Renal pelvis (tissue), 12 donors: Measurements from ENCODE around the gene SYF2. TPM values are rescaled to one million over a fixed set of nuclear protein-coding genes. Genes with fewer than 3 reads are reported as not detected.
"Not testable (repeated sequence)": the region's sequence is repeated elsewhere in the genome, so short reads cannot be mapped to it uniquely, and the experiment has no call there.

Source experiments
- DNase-seq: peaks from one replicate; pipeline ENCODE4 v3.0.0-alpha.2; 2013
- long read RNA-seq, 16 experiments: transcript quantifications; one replicate each; lab custom pipeline, GENCODE V29; 2026
- polyA plus RNA-seq, 3 donors: library from polyadenylated mRNA; unstranded; fragments of 120-200 nt; gene quantifications; one replicate each; pipeline ENCODE4 v1.2.1, GENCODE V29; 2013; ENCODE audit not compliant: insufficient read length in 3 of 3

The SYF2 gene
- 100 to 1,000 TPM in 1 of 3 donors, 10 to 100 TPM in 2; 95.4 to 110 (median 95.7) TPM for polyA plus RNA-seq
- long read RNA-seq, donor 1, transcript SYF2-201 (7 exons, 1,345 nt): major isoform, 56 of 95 reads
- long read RNA-seq, donor 1, partial matches to known transcripts: 34 of 95 reads
- long read RNA-seq, donor 1, other reads (novel, unspliced or antisense): 0 of 95 reads
- long read RNA-seq, donor 2, transcript SYF2-201 (7 exons, 1,345 nt): major isoform, 67 of 96 reads
- long read RNA-seq, donor 2, partial matches to known transcripts: 26 of 96 reads
- long read RNA-seq, donor 2, other reads (novel, unspliced or antisense): 0 of 96 reads
- long read RNA-seq, donor 3, transcript SYF2-201 (7 exons, 1,345 nt): major isoform, 54 of 112 reads
- long read RNA-seq, donor 3, partial matches to known transcripts: 51 of 112 reads
- long read RNA-seq, donor 3, other reads (novel, unspliced or antisense): 0 of 112 reads
- long read RNA-seq, donor 4, transcript SYF2-201 (7 exons, 1,345 nt): major isoform, 62 of 109 reads
- long read RNA-seq, donor 4, partial matches to known transcripts: 43 of 109 reads
- long read RNA-seq, donor 4, other reads (novel, unspliced or antisense): 0 of 109 reads
- long read RNA-seq, donor 5, transcript SYF2-201 (7 exons, 1,345 nt): major isoform, 24 of 55 reads
- long read RNA-seq, donor 5, partial matches to known transcripts: 27 of 55 reads
- long read RNA-seq, donor 5, other reads (novel, unspliced or antisense): 0 of 55 reads
- long read RNA-seq, donor 6, transcript SYF2-201 (7 exons, 1,345 nt): major isoform, 60 of 93 reads
- long read RNA-seq, donor 6, partial matches to known transcripts: 31 of 93 reads
- long read RNA-seq, donor 6, other reads (novel, unspliced or antisense): 0 of 93 reads
- long read RNA-seq, donor 7, transcript SYF2-203 (2 exons, 438 nt): minor isoform, 8 of 124 reads
- long read RNA-seq, donor 7, transcript SYF2-201 (7 exons, 1,345 nt): major isoform, 47 of 124 reads
- long read RNA-seq, donor 7, partial matches to known transcripts: 67 of 124 reads
- long read RNA-seq, donor 7, other reads (novel, unspliced or antisense): 0 of 124 reads
- long read RNA-seq, donor 8, transcript SYF2-201 (7 exons, 1,345 nt): major isoform, 38 of 54 reads
- long read RNA-seq, donor 8, partial matches to known transcripts: 15 of 54 reads
- long read RNA-seq, donor 8, other reads (novel, unspliced or antisense): 0 of 54 reads
- long read RNA-seq, donor 9, transcript SYF2-201 (7 exons, 1,345 nt): major isoform, 75 of 138 reads
- long read RNA-seq, donor 9, partial matches to known transcripts: 58 of 138 reads
- long read RNA-seq, donor 9, other reads (novel, unspliced or antisense): 0 of 138 reads
- long read RNA-seq, donor 10, transcript SYF2-201 (7 exons, 1,345 nt): major isoform, 54 of 103 reads
- long read RNA-seq, donor 10, partial matches to known transcripts: 44 of 103 reads
- long read RNA-seq, donor 10, other reads (novel, unspliced or antisense): 0 of 103 reads
- long read RNA-seq, donor 11, transcript SYF2-201 (7 exons, 1,345 nt): major isoform, 32 of 65 reads
- long read RNA-seq, donor 11, partial matches to known transcripts: 32 of 65 reads
- long read RNA-seq, donor 11, other reads (novel, unspliced or antisense): 0 of 65 reads
- long read RNA-seq, donor 12, transcript SYF2-201 (7 exons, 1,345 nt): major isoform, 75 of 112 reads
- long read RNA-seq, donor 12, partial matches to known transcripts: 32 of 112 reads
- long read RNA-seq, donor 12, other reads (novel, unspliced or antisense): 0 of 112 reads
- long read RNA-seq, donor 13, transcript SYF2-201 (7 exons, 1,345 nt): major isoform, 31 of 80 reads
- long read RNA-seq, donor 13, partial matches to known transcripts: 47 of 80 reads
- long read RNA-seq, donor 13, other reads (novel, unspliced or antisense): 0 of 80 reads
- long read RNA-seq, donor 14: 0 reads
- long read RNA-seq, donor 15, transcript SYF2-201 (7 exons, 1,345 nt): major isoform, 63 of 113 reads
- long read RNA-seq, donor 15, partial matches to known transcripts: 45 of 113 reads
- long read RNA-seq, donor 15, other reads (novel, unspliced or antisense): 0 of 113 reads
- long read RNA-seq, donor 16, transcript SYF2-201 (7 exons, 1,345 nt): major isoform, 61 of 122 reads
- long read RNA-seq, donor 16, partial matches to known transcripts: 55 of 122 reads
- long read RNA-seq, donor 16, other reads (novel, unspliced or antisense): 0 of 122 reads

- peak; percentile 97 for DNase-seq
These were observed at the start of gene SYF2 for GRCh38 chr1:25232027-25232865. Gene SYF2, minus strand, starts transcription at chr1:25232502. Its CDS starts 35 bp downstream, at chr1:25232467.

DNA sequence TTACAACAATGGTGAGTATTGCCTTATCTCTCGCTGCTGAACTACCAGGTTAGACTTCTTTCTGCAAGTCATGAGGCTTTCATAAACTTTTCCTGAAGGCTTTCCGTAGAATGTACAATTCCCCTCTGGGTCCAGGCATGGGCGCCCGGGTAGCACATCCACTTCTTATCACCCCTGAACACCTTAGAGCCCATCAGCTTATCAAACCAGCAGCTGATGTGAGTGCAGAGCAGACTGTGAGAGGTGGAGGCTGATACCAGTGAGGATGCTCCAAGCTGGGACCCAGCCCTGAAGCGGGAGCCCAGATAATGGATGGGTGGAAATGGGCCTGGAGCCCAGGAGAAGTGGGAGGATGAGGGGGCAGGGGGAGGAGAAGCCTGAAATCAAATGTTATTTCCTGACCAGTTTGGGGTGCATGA lies 47.4 kb upstream of the SYF2 start:
- not testable (repeated sequence) for DNase-seq

GRCh38 chr1:25278790-25279189 lies 46.5 kb upstream of the SYF2 start:
- DNase-seq: not testable (repeated sequence)

DNA sequence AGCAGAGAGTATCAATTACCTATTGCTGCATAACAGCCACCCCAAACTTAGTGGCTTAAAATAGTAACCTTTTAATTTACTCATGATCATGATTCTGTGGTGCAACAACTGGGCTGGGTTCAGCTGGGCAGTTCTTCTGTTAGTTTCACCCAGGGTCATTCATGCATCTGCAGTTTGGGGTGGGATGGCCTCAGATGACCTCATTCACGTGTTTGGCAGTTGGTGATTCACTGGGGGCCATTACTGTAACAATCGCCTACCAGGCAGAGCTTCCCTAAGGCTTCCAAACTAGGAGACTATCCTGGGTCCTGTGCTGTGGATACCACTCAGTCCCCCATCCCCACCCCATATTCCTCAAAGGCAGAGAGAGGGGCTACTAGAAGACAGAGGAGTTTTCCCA lies 46.1 kb upstream of the SYF2 start:
- not testable (repeated sequence) for DNase-seq

- DNase-seq: not testable (repeated sequence)
These were observed 45.0 kb upstream of the SYF2 start for GRCh38 chr1:25277295-25277694.

DNA sequence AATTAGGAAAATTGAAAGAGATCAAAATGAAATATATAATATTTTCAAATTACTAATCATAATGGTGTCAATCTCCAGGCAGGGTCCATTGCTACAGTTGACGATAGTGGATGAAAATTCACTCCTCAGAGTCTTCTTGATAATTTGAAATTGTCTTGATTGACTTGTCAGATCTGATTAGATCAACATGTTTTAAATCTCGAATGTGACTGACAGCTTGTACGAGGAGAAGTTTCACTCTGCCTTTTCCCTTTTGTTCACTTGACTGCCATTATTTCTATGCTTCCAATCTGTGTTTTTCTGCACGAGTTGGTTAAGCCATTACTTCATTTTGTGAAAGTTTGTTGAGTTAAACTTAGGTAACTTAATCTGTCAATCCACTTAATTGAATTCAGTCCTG lies 43.3 kb upstream of the SYF2 start:
- DNase-seq: not testable (repeated sequence)

DNA sequence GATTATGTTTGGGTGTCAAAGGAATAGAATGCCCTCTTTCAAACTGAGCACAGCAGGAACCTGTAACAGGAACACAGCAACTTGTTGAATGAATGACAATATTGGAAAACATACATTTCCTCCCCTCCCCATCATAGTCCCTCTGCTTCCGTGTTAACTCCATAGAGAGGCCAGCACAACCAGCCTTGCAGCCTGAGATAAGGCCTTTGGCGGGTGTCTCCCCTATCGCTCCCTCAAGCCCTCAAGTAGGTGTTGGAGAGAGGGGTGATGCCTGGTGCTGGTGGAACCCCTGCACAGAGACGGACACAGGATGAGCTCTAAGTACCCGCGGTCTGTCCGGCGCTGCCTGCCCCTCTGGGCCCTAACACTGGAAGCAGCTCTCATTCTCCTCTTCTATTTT lies 39.9 kb upstream of the SYF2 start, which contains the start of gene RHD:
RHD (plus strand) TSS at position 272 of the 400 bp plus-strand sequence; CDS start at position 311, 39 bp downstream.
- not testable (repeated sequence) for DNase-seq

DNA sequence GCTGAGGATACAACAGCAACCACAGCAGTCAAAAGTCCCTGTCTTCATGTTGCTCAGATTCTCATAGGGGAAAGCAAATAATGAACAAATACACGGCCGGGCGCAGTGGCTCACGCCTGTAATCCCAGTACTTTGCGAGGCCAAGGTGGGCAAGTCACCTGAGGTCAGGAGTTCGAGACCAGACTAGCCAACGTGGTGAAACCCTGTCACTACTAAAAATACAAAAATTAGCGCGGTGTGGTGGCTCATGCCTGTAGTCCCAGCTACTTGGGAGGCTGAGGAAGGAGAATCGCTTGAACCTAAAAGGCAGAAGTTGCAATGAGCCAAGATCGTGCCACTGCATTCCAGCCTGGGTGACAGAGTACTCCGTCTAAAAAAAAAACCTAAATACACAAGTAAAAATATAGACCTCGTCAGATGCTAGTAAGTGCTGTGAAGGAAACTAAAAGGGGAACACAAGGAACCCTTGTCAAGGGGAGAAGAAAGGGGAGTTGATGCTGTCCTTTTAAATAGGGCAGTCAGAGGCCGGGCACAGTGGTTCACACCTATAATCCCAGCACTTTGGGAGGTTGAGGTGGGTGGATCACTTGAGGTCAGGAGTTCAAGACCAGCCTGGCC lies 36.0 kb upstream of the SYF2 start:
- DNase-seq: not testable (repeated sequence)

- DNase-seq: not testable (repeated sequence)
These were observed 35.2 kb upstream of the SYF2 start for GRCh38 chr1:25267288-25268142.

DNA sequence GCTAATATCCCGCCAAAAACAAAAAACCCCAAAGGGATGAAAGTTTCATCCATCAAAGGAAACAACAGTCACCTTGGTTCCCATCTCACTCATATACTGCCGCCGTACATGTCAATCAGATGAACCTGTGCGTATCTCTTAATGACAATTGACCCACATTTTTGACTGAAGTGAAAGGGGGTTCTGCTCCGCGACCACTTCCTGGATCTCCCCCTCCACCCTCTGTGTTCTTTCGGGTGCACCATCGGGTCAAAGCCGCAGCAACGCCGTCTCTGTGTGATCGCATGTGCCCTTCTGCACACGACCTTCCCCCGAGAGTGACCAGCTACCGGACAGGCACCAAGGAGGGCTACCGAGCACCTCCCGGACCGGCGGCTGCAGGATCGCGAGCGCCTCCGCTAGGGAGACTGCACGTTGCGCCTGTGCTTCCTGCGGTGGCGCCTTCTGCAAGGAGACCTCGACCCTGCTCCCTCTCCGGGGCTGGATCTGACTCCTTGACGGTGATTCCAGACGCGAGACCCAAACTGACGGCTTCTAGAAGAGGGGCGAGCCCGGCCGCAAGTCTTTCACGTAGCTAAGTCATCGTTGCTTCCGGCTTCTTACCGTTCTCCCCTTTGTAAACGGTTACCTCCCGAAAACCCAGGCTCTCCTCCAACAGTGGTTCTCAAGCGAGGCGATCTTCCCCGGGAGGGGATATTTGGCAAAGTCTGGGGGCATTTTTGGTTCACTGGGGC lies 34.4 kb upstream of the SYF2 start:
- not testable (repeated sequence) for DNase-seq

- DNase-seq: not testable (repeated sequence)
These were observed 28.0 kb upstream of the SYF2 start for GRCh38 chr1:25260336-25260735.

DNA sequence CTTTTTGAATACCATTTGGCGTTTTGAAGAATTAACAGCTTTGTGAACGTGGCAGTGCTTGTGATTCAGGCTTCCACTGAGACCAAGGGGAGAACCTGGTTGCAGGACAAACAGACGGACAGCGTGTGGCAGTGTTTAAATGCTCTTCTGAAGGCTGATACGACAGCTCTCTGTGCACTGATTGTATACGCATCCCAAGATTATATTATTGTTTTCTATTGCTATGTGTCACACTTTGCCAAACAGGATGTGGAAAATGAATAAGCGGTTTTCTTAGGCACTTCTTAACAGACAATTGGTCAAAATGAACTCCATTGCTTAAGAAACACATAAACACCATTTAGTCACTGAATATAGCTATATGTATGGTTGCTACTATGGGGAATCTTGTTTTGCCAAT lies 27.5 kb upstream of the SYF2 start:
- not testable (repeated sequence) for DNase-seq

GRCh38 chr1:25257196-25257595 lies 24.9 kb upstream of the SYF2 start:
- DNase-seq: no peak

- DNase-seq: no peak
These were observed 24.3 kb upstream of the SYF2 start for GRCh38 chr1:25256578-25256965.

- DNase-seq: no peak
These were observed 23.6 kb upstream of the SYF2 start for GRCh38 chr1:25255706-25256577.
